Activated B cell treated with CpG ODN at 0.5 μM for 24 hours (primary cell): ENCODE measurements around the gene OPTC. TPM values are rescaled to one million over a fixed set of nuclear protein-coding genes. Genes with fewer than 3 reads are reported as not detected.

Experiments used
- ATAC-seq: fragments of 200-7000 bp; cut with Tn5 transposase; one replicate; pipeline ENCODE4 v1.10.0; 2021; ENCODE audit warnings: low read depth, mild to moderate bottlenecking, moderate library complexity
- CTCF ChIA-PET: fragments of 350-600 bp; sonication (Branson Sonifier 250); formaldehyde crosslinking; loops from one replicate; lab custom pipeline; 2021; ENCODE audit warnings: antibody characterized with exemption; lab: Charles Lee
- POLR2A ChIA-PET: fragments of 350-600 bp; sonication (Branson Sonifier 250); formaldehyde crosslinking; loops from one replicate; lab custom pipeline; 2021; ENCODE audit warnings: antibody characterized with exemption; lab: Charles Lee
- DNase-seq: peaks from one replicate; pipeline ENCODE4 v3.0.0; 2022
- H3K27ac Mint-ChIP-seq: one replicate; pipeline ENCODE4 v1.8.0; 2020; ENCODE audit warnings: mixed read lengths
- H3K27me3 Mint-ChIP-seq: one replicate; pipeline ENCODE4 v1.8.0; 2021; ENCODE audit warnings: mixed read lengths
- H3K36me3 Mint-ChIP-seq: one replicate; pipeline ENCODE4 v1.8.0; 2021; ENCODE audit warnings: low read depth, mixed read lengths
- H3K4me1 Mint-ChIP-seq: one replicate; pipeline ENCODE4 v1.8.0; 2021; ENCODE audit warnings: mixed read lengths
- H3K4me3 Mint-ChIP-seq: one replicate; pipeline ENCODE4 v1.8.0; 2020; ENCODE audit warnings: mild to moderate bottlenecking, mixed read lengths
- H3K9me3 Mint-ChIP-seq: one replicate; pipeline ENCODE4 v1.8.0; 2020; ENCODE audit warnings: mixed read lengths
- intact Hi-C: fragments of 100-400 bp; cut with micrococcal nuclease; formaldehyde crosslinking; loops from one replicate; pipeline ENCODE4 v1.15.1; 2024
- total RNA-seq: library from RNA; stranded (reverse); gene quantifications from 2 replicates; pipeline ENCODE4 v1.2.3, GENCODE V29; 2022
- TF ChIP-seq, protein P1 (sequence below): fragments of 200-600 bp; IDR thresholded peaks from one replicate; pipeline ENCODE4 v1.8.0; 2022; ENCODE audit warnings: antibody characterized with exemption, mild to moderate bottlenecking

Gene OPTC
- total RNA-seq, 1 donor from 2014 or later, result not detected

- Mint-ChIP-seq H3K27me3 (peaks cover 6% of the 10 kb centered on the region), H3K27ac (peak overlapping the region; percentile 18), H3K4me1 (peaks cover 38% of the 10 kb centered on the region), H3K36me3 (no peaks in the 10 kb centered on the region), H3K4me3 (peak overlapping the region; percentile 21), H3K9me3 (no peaks in the 10 kb centered on the region)
- ATAC-seq, result peak; percentile 75
- TF ChIP-seq, protein P1, sequence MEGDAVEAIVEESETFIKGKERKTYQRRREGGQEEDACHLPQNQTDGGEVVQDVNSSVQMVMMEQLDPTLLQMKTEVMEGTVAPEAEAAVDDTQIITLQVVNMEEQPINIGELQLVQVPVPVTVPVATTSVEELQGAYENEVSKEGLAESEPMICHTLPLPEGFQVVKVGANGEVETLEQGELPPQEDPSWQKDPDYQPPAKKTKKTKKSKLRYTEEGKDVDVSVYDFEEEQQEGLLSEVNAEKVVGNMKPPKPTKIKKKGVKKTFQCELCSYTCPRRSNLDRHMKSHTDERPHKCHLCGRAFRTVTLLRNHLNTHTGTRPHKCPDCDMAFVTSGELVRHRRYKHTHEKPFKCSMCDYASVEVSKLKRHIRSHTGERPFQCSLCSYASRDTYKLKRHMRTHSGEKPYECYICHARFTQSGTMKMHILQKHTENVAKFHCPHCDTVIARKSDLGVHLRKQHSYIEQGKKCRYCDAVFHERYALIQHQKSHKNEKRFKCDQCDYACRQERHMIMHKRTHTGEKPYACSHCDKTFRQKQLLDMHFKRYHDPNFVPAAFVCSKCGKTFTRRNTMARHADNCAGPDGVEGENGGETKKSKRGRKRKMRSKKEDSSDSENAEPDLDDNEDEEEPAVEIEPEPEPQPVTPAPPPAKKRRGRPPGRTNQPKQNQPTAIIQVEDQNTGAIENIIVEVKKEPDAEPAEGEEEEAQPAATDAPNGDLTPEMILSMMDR, result no peak
- DNase-seq, result no peak
- intact Hi-C loops, result no loop called here
- ChIA-PET POLR2A (interaction anchor here (0.7 to 1.2 kb wide), 2 partner anchors 172 to 1579 kb away, joined by 3 to 4 read pairs; no protein-coding TSS in a partner anchor), CTCF (interaction anchor here (1.0 to 2.4 kb wide), 3 partner anchors 59 to 121 kb away, joined by 3 to 9 read pairs (median 4); no protein-coding TSS in a partner anchor)
These were observed 32.2 kb upstream of the OPTC start for GRCh38 chr1:203461717-203462116.

GRCh38 chr1:203462143-203462542 lies 31.8 kb upstream of the OPTC start:
- TF ChIP-seq, protein P1, result no peak
- no peak for ATAC-seq
- Mint-ChIP-seq H3K27ac (peak overlapping the region; percentile 18), H3K36me3 (no peaks in the 10 kb centered on the region), H3K4me3 (peak overlapping the region; percentile 21), H3K27me3 (peaks cover 6% of the 10 kb centered on the region), H3K9me3 (no peaks in the 10 kb centered on the region), H3K4me1 (peaks cover 38% of the 10 kb centered on the region)
- intact Hi-C loops, result no loop called here
- CTCF ChIA-PET, result interaction anchor here (1.0 to 2.4 kb wide), 3 partner anchors 60 to 122 kb away, joined by 3 to 9 read pairs (median 4); no protein-coding TSS in a partner anchor
- POLR2A ChIA-PET, result interaction anchor here (0.7 to 1.2 kb wide), 2 partner anchors 173 to 1579 kb away, joined by 3 to 4 read pairs; no protein-coding TSS in a partner anchor
- DNase-seq, result no peak

DNA sequence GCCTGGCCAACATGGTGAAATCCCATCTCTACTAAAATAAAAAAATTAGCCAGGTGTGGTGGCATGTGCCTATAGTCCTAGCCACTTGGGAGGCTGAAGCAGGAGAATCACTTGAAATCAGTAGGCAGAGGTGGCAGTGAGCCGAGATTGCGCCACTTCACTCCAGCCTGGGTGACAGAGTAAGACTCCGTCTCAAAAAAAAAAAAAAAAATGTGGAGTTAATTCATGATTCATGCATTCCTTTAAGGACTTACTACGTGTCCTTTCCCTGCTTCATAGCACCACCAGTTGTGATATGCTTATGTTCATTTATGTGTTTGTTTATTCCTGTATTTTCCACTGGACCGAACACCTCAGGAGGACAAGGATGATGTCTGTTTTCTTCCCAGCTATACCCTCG lies 31.1 kb upstream of the OPTC start:
- ChIA-PET CTCF (interaction anchor here (2.4 kb wide), 1 partner anchor 122 kb away, joined by 9 read pairs; no protein-coding TSS in a partner anchor), POLR2A (interaction anchor here (0.7 to 1.2 kb wide), 2 partner anchors 29 to 174 kb away, joined by 4 to 5 read pairs; no protein-coding TSS in a partner anchor)
- Mint-ChIP-seq H3K36me3 (no peaks in the 10 kb centered on the region), H3K9me3 (no peaks in the 10 kb centered on the region), H3K27me3 (peaks cover 6% of the 10 kb centered on the region), H3K4me3 (no peak overlapping the region), H3K27ac (no peak overlapping the region), H3K4me1 (peaks cover 38% of the 10 kb centered on the region)
- intact Hi-C loops, result no loop called here
- DNase-seq, result no peak
- TF ChIP-seq, protein P1, result no peak
- no peak for ATAC-seq

- CTCF ChIA-PET, result interaction anchor here (1.5 to 2.4 kb wide), 2 partner anchors 24 to 123 kb away, joined by 5 to 9 read pairs; no protein-coding TSS in a partner anchor
- POLR2A ChIA-PET, result interaction anchor here (0.7 kb wide), 1 partner anchor 30 kb away, joined by 5 read pairs; no protein-coding TSS in a partner anchor
- TF ChIP-seq, protein P1, result no peak
- DNase-seq, result no peak
- Mint-ChIP-seq H3K4me1 (peaks cover 38% of the 10 kb centered on the region), H3K4me3 (no peak overlapping the region), H3K9me3 (no peaks in the 10 kb centered on the region), H3K27me3 (peaks cover 6% of the 10 kb centered on the region), H3K27ac (no peak overlapping the region), H3K36me3 (no peaks in the 10 kb centered on the region)
- intact Hi-C loops, result no loop called here
- no peak for ATAC-seq
These were observed 30.4 kb upstream of the OPTC start for GRCh38 chr1:203463469-203464062.

DNA sequence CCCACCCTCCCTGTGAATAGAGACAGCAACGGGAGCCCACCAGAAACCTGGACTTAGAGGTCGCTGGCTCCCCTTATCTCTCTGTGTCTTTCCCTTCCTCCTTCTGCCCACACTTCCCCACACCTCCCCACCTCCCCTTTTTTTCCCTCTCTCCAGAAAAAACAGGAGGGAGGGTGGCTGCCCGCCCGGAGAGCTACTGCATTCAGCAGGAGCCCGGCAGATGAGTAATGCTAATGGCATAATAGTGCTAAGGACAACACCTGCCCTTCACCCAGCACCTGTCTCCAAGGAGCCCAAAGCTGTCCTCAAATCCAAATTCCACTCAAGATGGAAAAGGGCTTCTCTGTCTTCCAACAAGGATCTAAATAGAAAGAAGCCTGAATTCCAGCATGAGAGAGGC lies 29.7 kb upstream of the OPTC start:
- ChIA-PET CTCF (interaction anchor here (1.5 to 2.4 kb wide), 2 partner anchors 24 to 124 kb away, joined by 5 to 9 read pairs; no protein-coding TSS in a partner anchor), POLR2A (no interaction called here)
- TF ChIP-seq, protein P1, result no peak
- Mint-ChIP-seq H3K9me3 (no peaks in the 10 kb centered on the region), H3K36me3 (no peaks in the 10 kb centered on the region), H3K4me1 (peaks cover 37% of the 10 kb centered on the region), H3K27ac (no peak overlapping the region), H3K27me3 (peaks cover 3% of the 10 kb centered on the region), H3K4me3 (no peak overlapping the region)
- intact Hi-C loops, result no loop called here
- ATAC-seq, result no peak
- no peak for DNase-seq
